Spleen (tissue), 7 donors: ENCODE measurements around the gene DHDDS.

ENCODE experiments used
- CTCF ChIP-seq, 11 experiments: fragments of 200-600 bp in 7 of 11; fragments of 450-650 bp in 4 of 11; sonication (generic) in 4 of 11; IDR thresholded peaks in 8 of 11; conservative IDR thresholded peaks in 3 of 11; 1 replicate in 7 of 11; 2 replicates in 4 of 11; pipeline versions ENCODE4 v1.4.0 to v1.8.0; 2016 to 2021; ENCODE audit warnings: antibody characterized with exemption in 11 of 11, inconsistent platforms in 4 of 11, mild to moderate bottlenecking in 1 of 11
- POLR2A ChIP-seq, 3 donors: fragments of 450-650 bp; IDR thresholded peaks; one replicate each; pipeline ENCODE4 v1.5.1; 2017; ENCODE audit warnings: antibody characterized with exemption in 3 of 3, mild to moderate bottlenecking in 1 of 3
- donor health status: DM: no; HTN: no; CAD: no; lungs with moderate emphysema.
- donor health status: DM: no; HTN: no; CAD: no.
- donor health status: DM: no; HTN: no; CAD: no.

GRCh38 chr1:26474818-26475217 is 42.7 kb downstream of the DHDDS start:
- TF ChIP-seq POLR2A (IDR thresholded peaks at IDR 0.05), result no peak
- no peak for TF ChIP-seq CTCF (IDR thresholded peaks at IDR 0.05 in 8 of 11, conservative IDR thresholded peaks at IDR 0.05 in 3 of 11)
